Left lung (tissue), 10 donors: ENCODE results near the gene AKR1B15. TPM values are rescaled to one million over a fixed set of nuclear protein-coding genes. Genes with fewer than 3 reads are reported as not detected.
"Not testable (repeated sequence)": the region's sequence is repeated elsewhere in the genome, so short reads cannot be mapped to it uniquely, and the experiment has no call there.

Source experiments
- ATAC-seq: fragments of 200-7000 bp; cut with Tn5 transposase; one replicate; pipeline ENCODE4 v1.9.1; 2020; ENCODE audit warnings: moderate library complexity
- DNase-seq, 4 donors: peaks; one replicate each; pipeline ENCODE4 v3.0.0-alpha.2; 2013 to 2020
- H3K27ac ChIP-seq, 2 donors: fragments of 200-600 bp; sonication (generic) in 1 of 2; one replicate each; pipeline versions ENCODE4 v1.5.0 to v1.8.0; 2020 to 2021
- H3K27me3 ChIP-seq, 2 donors: fragments of 200-600 bp; sonication (generic) in 1 of 2; one replicate each; pipeline versions ENCODE4 v1.5.0 to v1.8.0; 2020 to 2021
- H3K36me3 ChIP-seq, 2 donors: fragments of 200-600 bp; sonication (generic) in 1 of 2; one replicate each; pipeline versions ENCODE4 v1.5.0 to v1.8.0; 2020 to 2021
- H3K4me1 ChIP-seq, 2 donors: fragments of 200-600 bp; one replicate each; pipeline ENCODE4 v1.8.0; 2021
- H3K4me3 ChIP-seq, 2 donors: fragments of 200-600 bp; sonication (generic) in 1 of 2; one replicate each; pipeline versions ENCODE4 v1.5.0 to v1.8.0; 2020 to 2021; ENCODE audit warnings: mild to moderate bottlenecking in 1 of 2
- H3K9me3 ChIP-seq, 2 donors: fragments of 200-600 bp; sonication (generic) in 1 of 2; one replicate each; pipeline versions ENCODE4 v1.5.0 to v1.8.0; 2020 to 2021
- CTCF ChIP-seq, 2 donors: fragments of 200-600 bp; sonication (generic) in 1 of 2; IDR thresholded peaks; one replicate each; pipeline versions ENCODE4 v1.5.0 to v1.8.0; 2021; ENCODE audit warnings: antibody characterized with exemption in 2 of 2
- intact Hi-C, 2 donors: fragments of 100-400 bp; cut with DNase I; formaldehyde crosslinking; loops; one replicate each; pipeline versions ENCODE4 v1.11.2 to v1.14.2; 2022
- polyA plus RNA-seq, 6 donors: library from polyadenylated mRNA; unstranded; fragments of 120-200 nt; gene quantifications; one replicate each; pipeline ENCODE4 v1.2.1, GENCODE V29; 2013; ENCODE audit not compliant: insufficient read length in 6 of 6
- total RNA-seq, 2 donors: library from RNA; stranded (reverse); fragmentation: NEBNext Ultra II Directional; extraction: Animal tissue kit (Norgen Biotek cat#: 25700); gene quantifications; one replicate each; pipeline ENCODE4 v1.2.1, GENCODE V29; 2021
- donor health status: DM: no; HTN: yes; CAD: no.
- donor health status: DM: no; HTN: no; CAD: no.

AKR1B15 gene
- total and polyA plus RNA-seq, 8 donors, result 0.09 to 0.19 (median 0.14) TPM; not detected in 3

- H3K4me3 ChIP-seq, result no peak overlapping the region
- no peak for TF ChIP-seq CTCF (IDR thresholded peaks at IDR 0.05)
- intact Hi-C loops, result no loop called here
Measured at GRCh38 chr7:134539380-134540004, 9.4 kb upstream of the AKR1B15 start.

GRCh38 chr7:134541501-134542194, 7.3 kb upstream of the AKR1B15 start:
- H3K27ac ChIP-seq, H3K4me3 ChIP-seq, H3K36me3 ChIP-seq, intact Hi-C loops, H3K4me1 ChIP-seq, H3K9me3 ChIP-seq, H3K27me3 ChIP-seq, DNase-seq, ATAC-seq: not testable (repeated sequence)

More at GRCh38 chr7:134539380-134540004, 9.4 kb upstream of the AKR1B15 start:
- H3K4me1 ChIP-seq, result no peaks in the 10 kb centered on the region
- no peaks in the 10 kb centered on the region for H3K36me3 ChIP-seq
- no peaks in the 10 kb centered on the region for H3K27me3 ChIP-seq
- no peak for ATAC-seq
- DNase-seq, result no peak
- no peak overlapping the region for H3K27ac ChIP-seq
- no peaks in the 10 kb centered on the region for H3K9me3 ChIP-seq

- intact Hi-C loops, result no loop called here
- Histone ChIP-seq H3K27ac (no peak overlapping the region), H3K4me3 (no peak overlapping the region), H3K9me3 (no peaks in the 10 kb centered on the region), H3K4me1 (no peaks in the 10 kb centered on the region), H3K36me3 (no peaks in the 10 kb centered on the region), H3K27me3 (no peaks in the 10 kb centered on the region)
- TF ChIP-seq CTCF (IDR thresholded peaks at IDR 0.05), result no peak
- DNase-seq (no peak), ATAC-seq (no peak)
Measured at GRCh38 chr7:134542195-134542771, 6.6 kb upstream of the AKR1B15 start.

- no peaks in the 10 kb centered on the region for H3K4me1 ChIP-seq
Measured at GRCh38 chr7:134545380-134545779, 3.5 kb upstream of the AKR1B15 start.

GRCh38 chr7:134545918-134546317, 3.0 kb upstream of the AKR1B15 start:
- TF ChIP-seq CTCF (IDR thresholded peaks at IDR 0.05), result no peak
- ATAC-seq (no peak), DNase-seq (no peak)
- H3K4me3 ChIP-seq, result no peak overlapping the region
- no peaks in the 10 kb centered on the region for H3K36me3 ChIP-seq
- H3K27ac ChIP-seq, result no peak overlapping the region
- no peaks in the 10 kb centered on the region for H3K9me3 ChIP-seq
- no peaks in the 10 kb centered on the region for H3K27me3 ChIP-seq
- H3K4me1 ChIP-seq, result no peaks in the 10 kb centered on the region
- intact Hi-C loops, result no loop called here

More at GRCh38 chr7:134545380-134545779, 3.5 kb upstream of the AKR1B15 start:
- Histone ChIP-seq H3K36me3 (no peaks in the 10 kb centered on the region), H3K27me3 (no peaks in the 10 kb centered on the region), H3K9me3 (no peaks in the 10 kb centered on the region), H3K4me3 (no peak overlapping the region), H3K27ac (no peak overlapping the region)
- no peak for TF ChIP-seq CTCF (IDR thresholded peaks at IDR 0.05)
- ATAC-seq, result no peak
- DNase-seq, result no peak
- intact Hi-C loops, result no loop called here
